ENCODE data around the gene STUM. TPM values are rescaled to one million over a fixed set of nuclear protein-coding genes. Genes with fewer than 3 reads are reported as not detected.

The STUM gene
- polyA plus RNA-seq, 1 of the 3 experiments (the other 2 are of a cell fraction): not detected

DNA sequence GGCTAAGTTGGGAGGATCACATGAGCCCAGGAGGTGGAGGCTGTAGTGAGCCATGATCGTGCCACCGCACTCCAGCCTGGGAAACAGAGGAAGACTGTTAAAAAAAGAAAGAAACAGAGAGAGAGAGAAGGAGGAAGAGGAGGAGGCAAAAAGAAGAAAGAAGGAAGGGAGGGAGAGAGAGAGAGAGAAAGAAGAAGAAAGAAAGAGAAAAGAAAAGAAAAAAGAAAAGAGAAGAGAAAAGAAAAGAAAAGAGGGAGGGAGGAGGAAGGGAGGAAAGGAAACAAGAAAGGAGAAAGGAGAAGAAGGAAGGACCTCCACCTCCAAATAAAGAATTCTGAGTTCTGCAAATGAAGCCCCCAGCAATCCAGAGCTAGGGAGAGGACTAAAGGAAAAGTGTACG, 82.0 kb downstream of the STUM start:
- Histone ChIP-seq H3K4me3 (ENCODE audit: low read depth in 2 of 2, low read length in 1 of 2) (no peak overlapping the region), H3K9ac (no peak overlapping the region), H3F3A (replicated peaks; ENCODE audit: insufficient read depth) (no peaks in the 10 kb centered on the region), H3K79me2 (ENCODE audit: insufficient read depth) (no peaks in the 10 kb centered on the region), H3K9me3 (no peaks in the 10 kb centered on the region), H3K27ac (ENCODE audit: low read depth in 2 of 2, low read length in 1 of 2) (no peak overlapping the region), H4K20me1 (ENCODE audit: insufficient read depth) (no peaks in the 10 kb centered on the region), H2AFZ (ENCODE audit: low read depth) (no peak overlapping the region), H3K36me3 (replicated peaks in 1 of 2; ENCODE audit: control insufficient read depth in 1 of 2, insufficient read depth in 2 of 2, low read length in 1 of 2) (no peaks in the 10 kb centered on the region), H3K27me3 (ENCODE audit: insufficient read depth) (no peaks in the 10 kb centered on the region), H3K4me2 (no peak overlapping the region), H3K4me1 (ENCODE audit: control insufficient read depth in 1 of 2, insufficient read depth in 2 of 2, low read depth in 1 of 2, low read length in 1 of 2) (no peaks in the 10 kb centered on the region; a peak in 1 of 4 replicates), H3K9me2 (no peaks in the 10 kb centered on the region)
- 90% methylated on average over 3 of the region's 3 CpGs for WGBS (ENCODE audit: low lambda C conversion rate)
- CTCF ChIA-PET: interaction anchor here (1.6 to 6.6 kb wide), 4 partner anchors 11 to 197 kb away, joined by 6 to 120 read pairs (median 8); no protein-coding TSS in a partner anchor
- POLR2A ChIA-PET: no interaction called here
- TF ChIP-seq TAF1 (IDR thresholded peaks at IDR 0.05; ENCODE audit: borderline replicate concordance, low read depth, low read length) (no peak), EP300 (IDR thresholded peaks at IDR 0.05; ENCODE audit: borderline replicate concordance in 1 of 2, low read depth in 1 of 2, low read length in 1 of 2) (no peak), YY1 (IDR thresholded peaks at IDR 0.05; ENCODE audit: low read depth) (no peak)
- TF ChIP-seq, protein P1, sequence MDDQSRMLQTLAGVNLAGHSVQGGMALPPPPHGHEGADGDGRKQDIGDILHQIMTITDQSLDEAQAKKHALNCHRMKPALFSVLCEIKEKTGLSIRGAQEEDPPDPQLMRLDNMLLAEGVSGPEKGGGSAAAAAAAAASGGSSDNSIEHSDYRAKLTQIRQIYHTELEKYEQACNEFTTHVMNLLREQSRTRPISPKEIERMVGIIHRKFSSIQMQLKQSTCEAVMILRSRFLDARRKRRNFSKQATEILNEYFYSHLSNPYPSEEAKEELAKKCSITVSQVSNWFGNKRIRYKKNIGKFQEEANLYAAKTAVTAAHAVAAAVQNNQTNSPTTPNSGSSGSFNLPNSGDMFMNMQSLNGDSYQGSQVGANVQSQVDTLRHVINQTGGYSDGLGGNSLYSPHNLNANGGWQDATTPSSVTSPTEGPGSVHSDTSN (IDR thresholded peaks at IDR 0.05): no peak
- DNase-seq: no peak

DNA sequence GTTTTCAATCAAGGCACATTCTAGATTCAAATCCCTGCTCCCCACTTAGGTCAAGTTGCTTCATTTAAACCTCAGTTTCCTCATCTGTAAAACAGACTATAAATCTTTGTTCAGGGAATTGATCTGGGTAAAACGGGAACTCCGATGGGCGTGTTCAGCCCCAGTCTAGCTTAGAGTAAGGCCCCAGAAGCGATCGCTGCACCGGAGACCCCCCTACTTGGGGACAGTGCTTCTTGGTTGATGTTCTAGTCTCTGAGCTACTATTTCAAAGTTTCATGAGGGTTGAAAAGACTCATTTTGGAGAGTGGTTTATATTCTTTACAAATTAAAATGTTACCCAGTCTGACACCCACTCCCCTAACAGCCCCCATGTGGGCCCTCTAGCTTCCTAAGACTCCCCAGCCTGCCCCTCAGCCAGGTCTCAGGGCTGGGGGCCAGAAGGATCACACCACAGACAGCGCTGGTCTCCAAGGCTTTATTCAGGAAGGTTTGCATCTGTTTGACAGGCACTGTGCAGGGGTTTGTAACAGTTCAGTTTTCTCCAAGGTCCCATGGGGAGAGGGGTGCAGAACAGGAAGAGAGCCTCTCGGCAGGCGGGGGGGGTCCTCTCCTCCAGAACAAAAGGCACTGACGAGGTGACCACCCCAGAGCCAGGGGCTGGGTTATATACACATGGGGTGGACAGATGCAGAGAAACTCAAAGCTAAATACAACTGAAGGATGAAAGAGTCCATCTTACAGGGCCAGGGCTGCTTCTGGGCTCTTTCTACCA, 82.9 kb downstream of the STUM start:
- DNase-seq: no peak
- no peak overlapping the region for H3K4me3 ChIP-seq (ENCODE audit: low read depth in 2 of 2, low read length in 1 of 2)
- POLR2A ChIA-PET: no interaction called here
- no peak overlapping the region for H3K4me2 ChIP-seq
- H4K20me1 ChIP-seq (ENCODE audit: insufficient read depth): no peaks in the 10 kb centered on the region
- CTCF ChIA-PET: interaction anchor here (1.6 to 6.6 kb wide), 6 partner anchors 10 to 196 kb away, joined by 6 to 120 read pairs (median 11); partner anchors contain the start of gene STUM
- H3F3A ChIP-seq (replicated peaks; ENCODE audit: insufficient read depth): no peaks in the 10 kb centered on the region
- no peak overlapping the region for H3K27ac ChIP-seq (ENCODE audit: low read depth in 2 of 2, low read length in 1 of 2)
- H3K79me2 ChIP-seq (ENCODE audit: insufficient read depth): no peaks in the 10 kb centered on the region
- H3K9me2 ChIP-seq: no peaks in the 10 kb centered on the region
- TF ChIP-seq EZH2phosphoT487 (IDR thresholded peaks at IDR 0.05; ENCODE audit: borderline replicate concordance, low read depth) (no peak), MEF2A (IDR thresholded peaks at IDR 0.05; ENCODE audit: borderline replicate concordance, low read depth) (no peak), NFIC (IDR thresholded peaks at IDR 0.05; ENCODE audit: borderline replicate concordance) (no peak), FOSL2 (IDR thresholded peaks at IDR 0.05; ENCODE audit: borderline replicate concordance, low read depth) (no peak), RAD21 (IDR thresholded peaks at IDR 0.05; ENCODE audit: low read length) (no peak), MXI1 (IDR thresholded peaks at IDR 0.05; ENCODE audit: low read depth, low read length) (no peak), GABPA (IDR thresholded peaks at IDR 0.05; ENCODE audit: low read depth) (no peak), CHD2 (IDR thresholded peaks at IDR 0.05; ENCODE audit: low read length, partially characterized antibody) (no peak), ELF1 (IDR thresholded peaks at IDR 0.05) (no peak)
- TF ChIP-seq, protein P2, sequence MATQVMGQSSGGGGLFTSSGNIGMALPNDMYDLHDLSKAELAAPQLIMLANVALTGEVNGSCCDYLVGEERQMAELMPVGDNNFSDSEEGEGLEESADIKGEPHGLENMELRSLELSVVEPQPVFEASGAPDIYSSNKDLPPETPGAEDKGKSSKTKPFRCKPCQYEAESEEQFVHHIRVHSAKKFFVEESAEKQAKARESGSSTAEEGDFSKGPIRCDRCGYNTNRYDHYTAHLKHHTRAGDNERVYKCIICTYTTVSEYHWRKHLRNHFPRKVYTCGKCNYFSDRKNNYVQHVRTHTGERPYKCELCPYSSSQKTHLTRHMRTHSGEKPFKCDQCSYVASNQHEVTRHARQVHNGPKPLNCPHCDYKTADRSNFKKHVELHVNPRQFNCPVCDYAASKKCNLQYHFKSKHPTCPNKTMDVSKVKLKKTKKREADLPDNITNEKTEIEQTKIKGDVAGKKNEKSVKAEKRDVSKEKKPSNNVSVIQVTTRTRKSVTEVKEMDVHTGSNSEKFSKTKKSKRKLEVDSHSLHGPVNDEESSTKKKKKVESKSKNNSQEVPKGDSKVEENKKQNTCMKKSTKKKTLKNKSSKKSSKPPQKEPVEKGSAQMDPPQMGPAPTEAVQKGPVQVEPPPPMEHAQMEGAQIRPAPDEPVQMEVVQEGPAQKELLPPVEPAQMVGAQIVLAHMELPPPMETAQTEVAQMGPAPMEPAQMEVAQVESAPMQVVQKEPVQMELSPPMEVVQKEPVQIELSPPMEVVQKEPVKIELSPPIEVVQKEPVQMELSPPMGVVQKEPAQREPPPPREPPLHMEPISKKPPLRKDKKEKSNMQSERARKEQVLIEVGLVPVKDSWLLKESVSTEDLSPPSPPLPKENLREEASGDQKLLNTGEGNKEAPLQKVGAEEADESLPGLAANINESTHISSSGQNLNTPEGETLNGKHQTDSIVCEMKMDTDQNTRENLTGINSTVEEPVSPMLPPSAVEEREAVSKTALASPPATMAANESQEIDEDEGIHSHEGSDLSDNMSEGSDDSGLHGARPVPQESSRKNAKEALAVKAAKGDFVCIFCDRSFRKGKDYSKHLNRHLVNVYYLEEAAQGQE (IDR thresholded peaks at IDR 0.05; ENCODE audit: low read depth, low read length): no peak
- TF ChIP-seq, protein P3, sequence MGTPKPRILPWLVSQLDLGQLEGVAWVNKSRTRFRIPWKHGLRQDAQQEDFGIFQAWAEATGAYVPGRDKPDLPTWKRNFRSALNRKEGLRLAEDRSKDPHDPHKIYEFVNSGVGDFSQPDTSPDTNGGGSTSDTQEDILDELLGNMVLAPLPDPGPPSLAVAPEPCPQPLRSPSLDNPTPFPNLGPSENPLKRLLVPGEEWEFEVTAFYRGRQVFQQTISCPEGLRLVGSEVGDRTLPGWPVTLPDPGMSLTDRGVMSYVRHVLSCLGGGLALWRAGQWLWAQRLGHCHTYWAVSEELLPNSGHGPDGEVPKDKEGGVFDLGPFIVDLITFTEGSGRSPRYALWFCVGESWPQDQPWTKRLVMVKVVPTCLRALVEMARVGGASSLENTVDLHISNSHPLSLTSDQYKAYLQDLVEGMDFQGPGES (IDR thresholded peaks at IDR 0.05; ENCODE audit: low read depth, low read length): no peak
- TF ChIP-seq, protein P4, sequence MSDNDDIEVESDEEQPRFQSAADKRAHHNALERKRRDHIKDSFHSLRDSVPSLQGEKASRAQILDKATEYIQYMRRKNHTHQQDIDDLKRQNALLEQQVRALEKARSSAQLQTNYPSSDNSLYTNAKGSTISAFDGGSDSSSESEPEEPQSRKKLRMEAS (IDR thresholded peaks at IDR 0.05; ENCODE audit: low read depth): no peak
- WGBS (ENCODE audit: low lambda C conversion rate): 71% methylated on average over 10 of the region's 10 CpGs
- H3K27me3 ChIP-seq (ENCODE audit: insufficient read depth): no peaks in the 10 kb centered on the region
- H3K36me3 ChIP-seq (replicated peaks in 1 of 2; ENCODE audit: control insufficient read depth in 1 of 2, insufficient read depth in 2 of 2, low read length in 1 of 2): no peaks in the 10 kb centered on the region
- H3K9me3 ChIP-seq: no peaks in the 10 kb centered on the region
- H3K4me1 ChIP-seq (ENCODE audit: control insufficient read depth in 1 of 2, insufficient read depth in 2 of 2, low read depth in 1 of 2, low read length in 1 of 2): no peaks in the 10 kb centered on the region; a peak in 1 of 4 replicates
- H3K9ac ChIP-seq: no peak overlapping the region
- H2AFZ ChIP-seq (ENCODE audit: low read depth): no peak overlapping the region
